Fibroblast of the aortic adventitia (primary cell): Measurements from ENCODE around the gene ABCA4. TPM values are rescaled to one million over a fixed set of nuclear protein-coding genes. Genes with fewer than 3 reads are reported as not detected.

ENCODE experiments used
- DNase-seq: peaks from one replicate; pipeline ENCODE4 v3.0.0-alpha.2; 2010; ENCODE audit warnings: low read depth
- H3K4me3 ChIP-seq: 2 replicates; pipeline ENCODE4 v1.5.1; 2011; ENCODE audit warnings: low read depth, mild to moderate bottlenecking, control low read depth, low read length, moderate library complexity
- CTCF ChIP-seq: IDR thresholded peaks from 2 replicates; pipeline ENCODE4 v1.5.1; 2011; ENCODE audit warnings: mild to moderate bottlenecking, low read length, control low read depth, inconsistent platforms; ENCODE audit not compliant: insufficient read depth
- total RNA-seq: library from RNA; depleted of rRNA; stranded (reverse); fragments of >200 nt; gene quantifications from 2 replicates; pipeline ENCODE4 v1.2.3, GENCODE V29; 2012; ENCODE audit warnings: low replicate concordance

The ABCA4 gene
- total RNA-seq, 1 donor: 0.09 TPM

GRCh38 chr1:94025383-94026340 lies 95.3 kb downstream of the ABCA4 start:
- peak; percentile 67 for TF ChIP-seq CTCF
- peak; percentile 92 for DNase-seq
- H3K4me3 ChIP-seq: no peak overlapping the region

GRCh38 chr1:94024104-94024792 lies 96.7 kb downstream of the ABCA4 start:
- no peak for DNase-seq
- TF ChIP-seq CTCF: no peak
- H3K4me3 ChIP-seq: no peak overlapping the region

GRCh38 chr1:94022471-94023189 lies 98.3 kb downstream of the ABCA4 start:
- no peak for TF ChIP-seq CTCF
- DNase-seq: peak; percentile 99
- no peak overlapping the region for H3K4me3 ChIP-seq

DNA sequence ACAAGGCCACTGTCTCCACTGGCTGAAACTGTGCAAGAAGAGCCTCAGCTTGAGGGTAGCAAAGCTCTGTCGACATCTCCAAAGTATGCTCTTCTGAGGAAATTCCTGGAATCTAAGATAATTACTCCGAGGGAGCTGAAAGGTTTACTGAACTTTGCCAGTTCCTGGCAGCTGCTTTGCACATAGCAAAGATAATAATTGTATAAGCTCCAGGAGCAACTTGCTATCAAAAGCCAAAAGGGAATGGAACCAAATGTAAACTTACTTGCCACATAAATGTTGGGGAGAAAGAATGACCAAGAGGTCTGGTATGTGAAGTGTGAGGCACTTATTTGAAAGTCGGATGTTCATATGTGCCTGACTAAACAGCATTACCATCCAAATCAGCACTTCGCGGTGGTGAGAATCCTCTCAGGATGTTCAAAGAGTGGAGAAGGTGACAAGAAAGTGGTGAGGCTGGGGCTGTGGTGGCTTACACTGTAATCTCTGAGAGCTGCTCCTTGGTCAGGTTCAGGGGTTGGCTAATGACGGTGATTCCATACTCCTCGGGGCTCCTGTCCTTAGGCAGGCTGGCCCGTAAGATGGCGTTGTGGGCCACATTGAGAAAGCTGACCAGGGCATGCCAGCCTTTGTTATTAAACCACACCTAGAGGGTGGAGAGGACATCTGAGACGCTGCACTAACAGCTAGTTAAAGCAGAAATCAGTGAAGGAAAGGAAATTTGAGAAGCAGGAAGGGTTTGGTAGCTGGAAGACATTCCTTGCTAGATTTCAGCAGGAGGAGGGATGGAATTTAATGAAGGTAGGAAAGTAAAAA lies 100.0 kb downstream of the ABCA4 start:
- DNase-seq: peak; percentile 99
- TF ChIP-seq CTCF: no peak
- no peak overlapping the region for H3K4me3 ChIP-seq

DNA sequence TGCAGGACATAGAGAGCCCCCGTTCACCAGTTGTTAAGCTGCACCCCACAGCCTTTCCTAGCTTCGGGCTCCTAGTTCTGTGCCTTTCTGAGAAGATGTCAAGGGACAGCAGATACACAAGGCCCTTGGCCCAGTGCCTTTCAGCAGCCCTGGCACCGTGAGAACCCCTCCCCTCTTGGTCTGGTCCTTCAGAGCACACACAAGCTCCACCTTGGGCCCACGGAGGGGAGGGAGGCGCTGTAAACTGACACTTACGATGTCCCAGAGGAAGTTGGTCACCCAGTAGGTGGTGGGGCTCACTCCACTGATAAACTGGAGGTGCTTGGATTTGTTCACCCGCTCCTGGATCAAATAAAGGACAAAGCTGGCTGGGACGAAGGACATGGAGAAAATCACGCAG lies 101.6 kb downstream of the ABCA4 start:
- H3K4me3 ChIP-seq: no peak overlapping the region
- no peak for TF ChIP-seq CTCF
- DNase-seq: no peak
